HG03439 (cell line): Measurements from ENCODE around the gene ARHGAP24.
"Not testable (repeated sequence)": the region's sequence is repeated elsewhere in the genome, so short reads cannot be mapped to it uniquely, and the experiment has no call there.

Source experiments
- ATAC-seq: cut with Tn5 transposase; IDR thresholded peaks from one replicate; pipeline ENCODE4 v1.9.1; 2021; ENCODE audit warnings: mild to moderate bottlenecking, moderate library complexity; ENCODE audit not compliant: unreplicated experiment

ARHGAP24 gene

GRCh38 chr4:85803856-85804255, 328.9 kb downstream of the ARHGAP24 start:
- ATAC-seq, result no peak

DNA sequence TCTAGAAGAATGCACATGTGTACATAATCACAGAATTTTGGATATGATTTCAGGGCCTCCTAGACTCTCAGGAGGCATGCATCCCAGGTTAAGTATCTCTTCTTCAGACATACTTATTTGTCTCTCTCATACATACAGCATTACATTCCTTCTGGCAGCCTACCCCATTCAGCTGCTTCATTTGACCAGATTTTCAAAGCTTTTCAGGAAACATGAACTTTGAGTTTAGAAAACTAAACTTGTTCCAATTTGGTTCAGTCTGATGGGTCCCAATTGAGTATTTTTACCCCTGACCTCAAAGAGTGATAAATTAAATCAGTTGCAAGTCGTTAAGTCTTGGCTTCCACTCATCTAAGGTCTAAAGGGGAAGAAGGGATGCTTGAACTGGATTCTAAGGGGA, 330.9 kb downstream of the ARHGAP24 start:
- no peak for ATAC-seq

- ATAC-seq, result no peak
Measured at GRCh38 chr4:85806334-85806733, 331.4 kb downstream of the ARHGAP24 start.

DNA sequence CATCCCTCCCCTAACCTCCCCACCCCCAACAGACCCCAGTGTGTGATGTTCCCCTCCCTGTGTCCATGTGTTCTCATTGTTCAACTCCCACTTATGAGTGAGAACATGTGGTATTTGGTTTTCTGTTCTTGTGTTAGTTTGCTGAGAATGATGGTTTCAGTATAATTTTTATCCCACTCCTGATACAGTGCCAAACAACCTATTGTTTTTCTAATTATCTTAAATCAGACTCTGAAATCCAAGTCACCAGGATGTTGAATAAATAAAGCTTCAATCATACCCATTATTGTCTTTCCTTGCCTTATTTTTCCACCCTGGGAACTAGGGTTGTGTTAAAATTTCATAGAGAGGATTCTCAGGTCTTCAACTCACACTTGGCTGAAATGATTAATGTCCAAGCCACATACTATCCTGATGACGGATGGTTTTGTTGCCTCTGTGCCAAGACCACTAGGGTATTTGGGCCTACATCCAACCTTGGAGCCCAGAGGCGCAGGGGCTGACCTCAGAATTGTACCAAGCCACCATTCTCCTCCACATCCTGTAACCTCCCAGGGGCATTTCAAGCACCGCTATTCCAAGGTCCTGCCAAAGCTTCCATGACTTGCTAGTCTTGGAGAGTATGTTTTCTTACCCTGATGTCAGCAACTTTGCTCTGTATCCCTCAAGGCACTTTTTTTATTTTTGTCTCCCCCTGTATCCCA, 332.4 kb downstream of the ARHGAP24 start:
- ATAC-seq, result no peak

DNA sequence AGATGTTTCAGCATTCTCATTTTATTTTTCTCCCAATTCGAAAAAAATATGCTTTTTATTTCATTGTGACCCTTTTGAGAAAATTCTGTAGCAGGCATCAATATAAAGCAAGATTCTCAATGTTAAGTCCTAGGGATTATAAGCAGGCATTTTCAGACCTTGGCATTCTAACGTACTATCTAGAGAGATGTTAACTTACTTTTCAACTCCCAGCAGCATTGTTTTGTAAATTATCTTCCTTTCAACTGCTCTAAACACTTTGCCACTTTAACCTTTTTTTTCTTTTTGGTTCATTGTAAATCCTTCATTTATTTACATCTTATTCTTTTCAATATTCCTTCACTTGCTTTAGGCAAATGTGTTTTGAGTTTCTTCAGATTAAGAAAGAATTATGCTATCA, 333.2 kb downstream of the ARHGAP24 start:
- ATAC-seq, result no peak

DNA sequence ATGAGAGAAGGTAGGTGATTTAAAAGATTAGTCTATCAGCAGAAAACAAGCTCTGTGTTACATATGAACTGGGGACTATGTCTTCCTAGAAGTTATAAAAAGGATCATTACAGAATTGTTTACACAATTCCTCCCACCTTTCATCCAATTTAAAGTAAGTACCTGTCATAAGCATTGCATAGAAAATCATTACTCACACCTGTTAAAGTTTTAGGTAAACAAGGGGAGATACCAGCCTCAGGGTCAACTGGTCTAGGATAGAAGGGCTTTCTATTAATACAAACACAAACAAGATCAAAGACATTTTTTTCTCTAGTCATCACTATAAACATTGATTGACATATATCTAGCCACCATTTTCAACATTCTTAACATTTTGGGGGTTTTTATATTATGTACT, 333.9 kb downstream of the ARHGAP24 start:
- ATAC-seq, result no peak

- no peak for ATAC-seq
Measured at GRCh38 chr4:85812776-85813175, 337.8 kb downstream of the ARHGAP24 start.

DNA sequence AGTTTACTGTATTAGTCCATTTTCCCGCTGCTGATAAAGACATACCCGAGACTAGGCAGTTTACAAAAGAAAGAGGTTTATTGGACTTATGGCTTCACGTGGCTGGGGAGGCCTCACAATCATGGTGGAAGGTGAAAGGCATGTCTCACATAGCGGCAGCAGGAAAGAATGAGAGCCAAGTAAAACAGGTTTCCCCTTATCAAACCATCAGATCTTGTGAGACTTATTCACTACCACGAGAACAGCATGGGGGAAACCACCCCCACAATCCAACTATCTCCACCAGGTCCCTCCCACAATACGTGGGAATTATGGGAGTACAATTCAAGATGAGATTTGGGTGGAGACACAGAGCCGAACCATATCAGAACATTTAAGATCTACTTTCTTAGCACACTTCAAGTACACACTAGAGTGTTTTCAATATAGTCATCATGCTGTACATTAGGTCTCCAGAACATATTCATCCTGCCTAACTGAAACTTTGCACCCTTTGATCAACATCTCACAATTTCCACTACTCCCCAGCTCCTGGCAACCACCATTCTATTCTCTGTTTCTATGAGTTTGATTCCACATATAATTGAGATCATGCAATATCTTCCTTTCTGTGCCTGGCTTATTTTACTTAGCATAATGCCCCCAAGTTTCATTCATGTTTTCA, 341.0 kb downstream of the ARHGAP24 start:
- no peak for ATAC-seq

DNA sequence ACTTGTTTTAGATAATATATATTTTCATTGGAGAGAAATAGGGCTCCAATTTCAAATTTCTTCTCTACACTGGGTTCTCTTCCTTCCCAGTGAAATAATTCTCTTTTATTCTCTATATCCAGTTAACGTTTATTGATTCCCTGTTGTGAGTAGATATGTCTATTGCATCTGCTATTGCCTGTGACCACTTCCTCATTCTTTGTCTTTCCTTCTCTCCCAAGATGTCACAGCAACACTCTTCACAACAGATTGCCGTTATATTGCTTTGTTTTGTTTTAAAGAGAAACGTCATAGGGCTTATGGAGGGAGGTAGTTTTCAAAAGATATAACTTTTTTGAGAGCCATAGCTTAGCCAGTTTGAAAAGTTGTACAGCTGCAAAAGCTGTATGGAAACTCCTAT, 343.8 kb downstream of the ARHGAP24 start:
- ATAC-seq, result no peak

- not testable (repeated sequence) for ATAC-seq
Measured at GRCh38 chr4:85820101-85820500, 345.2 kb downstream of the ARHGAP24 start.

DNA sequence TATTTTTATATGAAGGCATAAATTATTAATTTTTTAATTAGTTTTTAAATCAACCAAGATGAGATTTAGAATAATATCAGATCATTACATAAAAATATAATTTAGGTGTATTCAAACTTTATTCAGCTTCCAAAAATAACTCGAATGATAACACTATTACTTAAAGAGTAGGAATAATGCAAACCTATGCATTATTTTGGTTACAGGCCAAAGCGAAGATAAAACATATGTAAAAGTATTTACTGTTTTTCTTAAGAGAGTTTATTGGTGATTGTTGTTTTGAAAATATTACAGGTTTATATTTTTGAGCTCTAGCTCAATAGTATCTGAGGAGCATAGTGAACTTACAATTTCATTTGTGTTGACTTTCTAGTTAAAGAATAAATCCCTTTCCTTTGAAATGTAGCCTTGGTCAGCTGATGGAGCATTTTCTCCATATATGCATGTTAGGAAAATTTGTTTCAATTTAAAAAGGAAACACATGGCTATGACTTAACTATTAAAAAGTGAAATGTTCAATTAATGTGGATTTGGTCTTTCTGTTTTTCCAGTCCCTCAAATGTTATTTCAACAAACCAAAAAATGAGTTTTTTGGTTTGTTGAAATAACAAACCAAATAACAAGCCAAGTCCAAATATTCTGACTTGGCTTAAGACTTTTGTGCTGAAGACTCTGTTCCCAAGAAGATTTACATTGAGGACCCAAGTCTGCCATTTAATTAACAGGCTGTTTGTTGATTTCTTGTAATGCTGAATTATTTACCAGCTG, 346.9 kb downstream of the ARHGAP24 start:
- no peak for ATAC-seq

DNA sequence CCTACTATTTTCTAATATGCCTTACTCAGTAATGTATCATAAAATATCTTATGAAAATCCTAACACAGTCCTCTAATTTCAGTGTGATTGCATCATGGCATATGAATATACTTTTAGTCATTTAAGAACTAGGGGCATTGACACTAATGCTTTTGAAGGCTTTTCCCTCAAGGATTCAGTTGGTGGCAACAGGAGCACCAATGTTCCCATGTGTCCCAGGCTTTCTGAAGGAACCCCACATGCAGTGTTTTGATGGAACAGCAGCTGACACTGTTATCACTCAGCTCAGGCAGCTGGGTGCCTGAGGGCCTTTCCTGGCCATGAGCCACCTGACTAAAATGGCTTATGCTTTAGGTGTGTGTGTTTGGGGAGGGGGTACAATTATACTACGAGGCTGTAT, 348.3 kb downstream of the ARHGAP24 start:
- no peak for ATAC-seq

DNA sequence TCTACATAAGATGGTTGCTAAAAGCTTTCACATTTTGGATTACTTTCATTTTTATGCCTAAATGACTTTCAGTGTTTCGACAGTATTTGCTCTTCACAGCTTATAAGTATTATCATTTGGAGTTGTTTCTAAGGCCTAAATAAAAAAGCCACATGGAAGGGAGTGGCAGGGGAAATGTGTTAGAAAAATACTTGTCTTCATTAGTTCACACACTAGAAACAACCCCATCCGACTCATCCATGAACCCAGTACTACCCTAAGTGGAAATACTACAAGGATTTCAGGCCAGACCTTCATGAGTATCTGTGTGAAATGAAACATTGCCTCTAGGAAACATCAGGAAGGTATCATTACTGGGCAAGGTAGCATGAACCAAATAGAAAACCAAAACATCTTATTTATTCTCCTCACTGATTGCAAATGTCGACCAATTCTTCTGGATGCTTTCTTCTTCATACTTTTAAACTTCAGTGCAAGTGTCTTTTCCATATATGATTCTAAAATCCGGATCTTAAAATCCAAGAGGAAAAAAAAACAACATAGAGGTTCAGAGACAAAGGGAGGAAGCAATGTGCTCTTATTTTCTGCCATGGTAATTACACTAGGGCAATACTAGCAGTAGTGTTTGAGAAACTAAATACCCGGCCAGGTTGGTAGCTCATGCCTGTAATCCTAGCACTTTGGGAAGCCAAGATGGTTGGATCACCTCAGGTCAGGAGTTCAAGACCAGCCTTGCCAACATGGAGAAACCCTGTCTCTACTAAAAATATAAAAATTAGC, 349.4 kb downstream of the ARHGAP24 start:
- no peak for ATAC-seq

DNA sequence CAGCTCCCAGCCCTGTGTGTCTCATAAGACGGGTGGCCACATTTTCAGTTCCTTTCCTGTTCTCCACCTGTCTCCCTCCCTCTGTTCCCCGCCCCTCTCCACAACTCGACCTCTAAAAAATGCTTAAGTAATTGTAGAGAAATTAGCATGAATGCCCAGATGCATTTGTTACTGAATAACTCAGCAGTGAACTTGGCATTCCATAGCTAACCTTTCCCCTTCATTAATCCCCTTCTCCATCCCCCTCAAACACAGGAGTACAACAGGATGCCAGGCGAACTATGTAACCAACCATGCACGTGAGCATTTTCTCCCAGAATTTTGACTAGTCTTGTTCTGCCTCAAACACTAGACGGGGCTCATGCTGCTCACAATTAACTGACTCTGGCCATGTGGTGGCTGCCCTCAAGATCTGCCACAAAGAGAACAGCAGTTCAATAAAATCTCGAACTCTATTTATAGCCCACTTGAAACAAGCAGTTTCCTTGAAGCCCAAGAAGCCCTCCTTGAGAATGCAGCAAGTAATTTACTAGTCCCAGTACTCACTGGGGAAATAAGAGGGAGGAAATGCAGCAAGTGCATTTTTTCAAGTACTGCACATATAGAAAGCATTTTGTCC, 351.2 kb downstream of the ARHGAP24 start:
- ATAC-seq, result no peak

DNA sequence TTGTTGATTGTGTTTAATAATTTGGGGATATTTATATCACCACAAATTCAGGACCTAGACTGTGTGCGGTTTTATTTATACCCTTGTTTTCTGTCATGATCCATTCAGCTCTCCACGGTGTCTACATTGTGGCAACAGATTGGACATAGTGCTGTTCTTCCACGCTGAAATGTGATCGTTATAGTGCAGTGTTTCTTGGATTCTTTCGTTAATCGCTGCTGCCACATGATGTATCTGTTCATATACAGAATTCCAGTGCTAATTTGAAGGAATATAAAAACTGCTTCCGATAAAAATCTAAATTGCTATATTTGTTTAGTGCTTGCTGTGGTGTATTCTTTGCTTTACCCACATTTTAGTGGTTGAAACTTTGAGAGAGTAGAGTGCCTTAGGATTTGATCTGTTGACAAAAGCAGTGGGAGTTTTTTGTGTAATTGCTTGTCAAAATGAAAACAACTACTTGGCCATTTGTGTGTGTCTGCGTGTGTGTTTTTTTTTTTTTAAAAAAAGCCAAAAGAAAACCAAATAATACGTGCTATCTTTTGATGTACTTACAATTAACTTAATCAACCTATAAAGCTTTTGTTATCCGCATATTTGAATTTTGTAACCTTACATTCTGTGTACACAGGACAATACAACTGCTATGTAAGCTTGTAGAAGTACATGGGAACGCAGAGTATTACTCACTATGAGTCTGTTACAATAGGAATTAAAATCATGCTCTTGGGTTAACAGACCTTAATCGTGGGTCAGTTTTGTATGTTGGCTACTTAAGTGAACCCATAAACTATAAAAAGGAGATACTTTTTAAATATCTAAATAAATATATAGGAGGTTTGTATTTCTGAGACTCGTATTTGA, 353.3 kb downstream of the ARHGAP24 start:
- ATAC-seq, result no peak

DNA sequence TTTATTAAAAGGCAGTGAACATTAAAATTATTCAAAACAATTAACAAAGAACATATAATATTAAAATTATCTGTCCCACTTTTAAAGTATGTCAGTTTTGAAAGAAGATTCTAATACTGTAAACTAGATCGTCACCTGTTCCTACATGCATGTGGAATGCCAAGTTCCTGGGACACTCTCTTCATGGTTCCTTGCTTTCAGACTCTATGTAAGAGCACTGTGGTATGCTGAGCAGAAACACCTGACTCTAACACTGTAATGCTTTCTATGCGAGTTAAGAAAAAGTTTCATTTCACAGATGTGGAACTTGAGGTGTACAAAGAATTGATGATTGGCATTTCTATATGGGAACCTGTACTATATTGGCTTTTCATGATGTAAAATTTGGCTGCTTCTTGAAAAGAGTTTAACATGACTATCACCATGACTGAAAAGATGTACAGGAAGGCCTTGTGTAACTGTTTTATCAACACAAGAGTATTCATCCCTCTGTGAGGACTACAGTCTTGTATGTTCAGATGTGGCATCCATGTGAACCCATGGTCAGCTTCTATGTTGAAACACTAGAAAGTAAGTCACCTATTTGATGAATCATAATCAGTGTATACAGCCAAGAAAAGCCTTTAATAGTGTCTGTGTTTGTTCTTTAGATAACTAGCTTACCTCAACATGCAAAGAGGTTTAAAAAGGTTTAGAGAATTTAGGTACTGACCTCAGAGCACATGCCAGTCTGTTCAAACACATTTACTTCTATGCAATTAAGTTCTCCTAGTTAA, 354.5 kb downstream of the ARHGAP24 start:
- no peak for ATAC-seq

DNA sequence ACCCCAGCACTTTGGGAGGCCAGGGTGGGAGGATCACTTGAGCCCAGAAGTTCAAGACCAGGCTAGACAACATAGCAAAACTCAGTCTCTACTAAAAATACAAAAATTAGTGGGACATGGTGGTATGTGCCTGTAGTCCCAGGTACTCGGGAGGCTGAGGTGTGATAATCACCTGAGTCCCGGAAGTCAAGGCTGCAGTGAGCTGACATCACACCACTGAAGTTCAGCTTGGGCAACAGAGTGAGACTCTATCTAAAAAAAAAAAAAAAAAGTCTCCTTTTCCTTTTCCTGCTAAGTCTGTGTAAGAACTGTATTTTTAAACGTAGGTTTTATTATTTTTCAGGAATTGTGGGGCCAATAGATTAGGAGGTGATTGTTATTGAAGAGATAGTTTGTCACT, 356.7 kb downstream of the ARHGAP24 start:
- ATAC-seq, result no peak

DNA sequence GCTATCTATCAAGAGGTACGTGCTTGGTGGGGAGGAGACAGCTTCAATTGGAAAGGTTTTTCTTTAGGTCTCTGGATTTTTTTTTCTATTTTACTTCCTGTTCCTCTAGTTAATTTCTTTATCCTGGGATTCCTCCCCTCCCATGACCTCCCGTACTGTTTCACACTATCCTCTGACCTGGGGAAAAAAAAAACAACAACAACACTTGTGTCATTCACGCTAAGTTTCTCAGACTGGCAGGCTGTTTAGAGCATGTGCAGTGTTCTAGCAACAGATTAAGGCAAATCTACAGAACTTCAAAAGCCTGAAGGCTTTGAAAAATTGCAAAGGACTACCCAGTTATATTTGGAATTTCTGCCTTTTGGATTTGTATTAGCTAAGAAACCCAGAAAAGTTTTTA, 358.4 kb downstream of the ARHGAP24 start:
- ATAC-seq, result no peak

- no peak for ATAC-seq
Measured at GRCh38 chr4:85834934-85835333, 360.0 kb downstream of the ARHGAP24 start.
